Fibroblast of skin of scalp (primary cell): ENCODE results near the gene XIRP2.

Experiments
- DNase-seq: peaks from one replicate; pipeline ENCODE4 v3.0.0-alpha.2; 2013

XIRP2 gene

DNA sequence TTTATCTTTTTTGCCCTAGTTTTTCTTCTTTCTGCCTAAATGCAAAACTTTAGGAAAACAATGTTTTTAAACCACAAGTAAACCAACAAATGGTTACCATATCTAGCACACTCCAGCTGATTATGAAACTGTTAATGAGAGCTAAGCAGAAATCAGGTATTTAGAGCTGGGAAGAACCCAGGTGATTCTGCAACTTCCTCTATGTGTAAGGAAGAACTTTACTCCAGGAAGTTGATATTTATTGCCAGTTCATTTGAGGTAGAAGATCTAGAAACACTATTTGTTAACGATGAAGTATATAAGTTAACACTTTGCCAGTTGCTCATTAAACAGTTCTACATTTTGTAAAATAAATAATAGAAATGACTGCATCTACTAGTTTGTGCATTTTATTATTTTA lies 409.7 kb downstream of the XIRP2 start:
- no peak for DNase-seq
